Esophagus mucosa (tissue), 1 donor: ENCODE measurements around the gene PDE8B. TPM values are rescaled to one million over a fixed set of nuclear protein-coding genes. Genes with fewer than 3 reads are reported as not detected.

ENCODE experiments used
- ATAC-seq: fragments of 200-7000 bp; cut with Tn5 transposase; one replicate; pipeline ENCODE4 v1.9.1; 2020
- total RNA-seq: library from RNA; stranded (reverse); gene quantifications from one replicate; pipeline ENCODE4 v1.2.4, GENCODE V29; 2023
- donor health status: DM: yes; HTN: yes; CAD: no.

The PDE8B gene
- total RNA-seq, 1 donor from 2014 or later: 0.12 TPM

GRCh38 chr5:77326986-77327734, 116.7 kb downstream of the PDE8B start:
- ATAC-seq: no peak

GRCh38 chr5:77328930-77329647, 118.6 kb downstream of the PDE8B start:
- ATAC-seq: no peak

GRCh38 chr5:77329664-77330430, 119.4 kb downstream of the PDE8B start:
- ATAC-seq: no peak

- no peak for ATAC-seq
Measured at GRCh38 chr5:77333036-77333435, 122.6 kb downstream of the PDE8B start.

- ATAC-seq: no peak
Measured at GRCh38 chr5:77333451-77334123, 123.1 kb downstream of the PDE8B start.

GRCh38 chr5:77337246-77337645, 126.8 kb downstream of the PDE8B start:
- ATAC-seq: no peak

GRCh38 chr5:77337686-77338085, 127.2 kb downstream of the PDE8B start:
- no peak for ATAC-seq

GRCh38 chr5:77339337-77339890, 128.9 kb downstream of the PDE8B start:
- no peak for ATAC-seq

GRCh38 chr5:77343165-77343564, 132.7 kb downstream of the PDE8B start:
- no peak for ATAC-seq

- ATAC-seq: no peak
Measured at GRCh38 chr5:77347435-77348098, 137.1 kb downstream of the PDE8B start.

GRCh38 chr5:77353251-77353650, 142.8 kb downstream of the PDE8B start:
- ATAC-seq: no peak

- no peak for ATAC-seq
Measured at GRCh38 chr5:77354454-77354853, 144.0 kb downstream of the PDE8B start.

- ATAC-seq: no peak
Measured at GRCh38 chr5:77355080-77355479, 144.6 kb downstream of the PDE8B start.

- no peak for ATAC-seq
Measured at GRCh38 chr5:77355751-77356150, 145.3 kb downstream of the PDE8B start.

- ATAC-seq: peak; percentile 70
Measured at GRCh38 chr5:77356740-77357139, 146.3 kb downstream of the PDE8B start.

GRCh38 chr5:77358255-77359205, 148.1 kb downstream of the PDE8B start:
- no peak for ATAC-seq

GRCh38 chr5:77359231-77359630, 148.8 kb downstream of the PDE8B start:
- no peak for ATAC-seq

GRCh38 chr5:77360381-77360780, 149.9 kb downstream of the PDE8B start:
- ATAC-seq: no peak

- no peak for ATAC-seq
Measured at GRCh38 chr5:77360973-77361372, 150.5 kb downstream of the PDE8B start.

GRCh38 chr5:77366717-77367500, 156.4 kb downstream of the PDE8B start:
- no peak for ATAC-seq
